ENCODE data around the gene OGFOD3. TPM values are rescaled to one million over a fixed set of nuclear protein-coding genes. Genes with fewer than 3 reads are reported as not detected.

Gene OGFOD3
- total RNA-seq, 1 donor from 2014 or later, result 19.9 TPM

DNA sequence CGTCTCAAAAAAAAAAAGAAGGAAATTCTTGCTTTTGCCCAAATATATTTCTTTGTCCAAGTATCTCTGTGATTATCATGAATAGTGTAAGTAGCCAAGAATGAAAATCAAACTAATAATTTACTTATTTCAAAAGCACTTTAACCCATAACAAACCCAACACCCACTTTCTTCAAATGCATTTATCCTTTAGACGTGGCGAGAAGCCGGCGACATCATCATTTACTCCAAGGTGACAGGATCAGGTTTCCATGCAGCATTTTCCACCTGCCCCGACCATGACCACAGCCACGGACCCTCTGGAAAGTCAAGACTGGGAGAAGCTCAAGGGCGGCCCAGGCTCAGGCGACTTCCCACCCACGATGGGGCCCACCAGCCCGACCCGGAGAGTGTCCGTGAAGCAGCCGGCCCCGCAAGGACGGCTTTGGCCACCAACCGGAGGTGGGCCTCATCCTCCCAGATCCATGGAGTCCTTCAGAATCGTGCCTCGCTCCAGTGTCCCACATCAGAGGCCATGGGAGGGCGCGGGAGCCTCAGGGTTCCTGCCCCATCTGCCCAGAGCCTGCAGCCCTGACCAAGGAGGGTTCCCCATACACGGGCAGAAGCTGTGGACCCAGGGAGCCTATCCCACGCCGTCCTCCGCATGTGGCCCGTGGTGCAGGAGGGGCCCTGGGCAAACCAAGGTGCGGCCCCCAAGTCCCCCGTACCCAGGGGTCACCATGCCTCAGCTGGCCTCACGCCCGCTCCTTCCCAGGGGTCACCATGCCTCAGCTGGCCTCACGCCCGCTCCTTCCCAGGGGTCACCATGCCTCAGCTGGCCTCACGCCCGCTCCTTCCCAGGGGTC, 28.1 kb downstream of the OGFOD3 start:
- Mint-ChIP-seq H3K4me1 (ENCODE audit: low read depth) (peaks cover 8% of the 10 kb centered on the region), H3K9me3 (ENCODE audit: low read depth) (no peaks in the 10 kb centered on the region), H3K27ac (ENCODE audit: unreplicated experiment) (no peak overlapping the region), H3K4me3 (ENCODE audit: unreplicated experiment) (no peak overlapping the region), H3K36me3 (ENCODE audit: low read depth) (peaks cover 2% of the 10 kb centered on the region), H3K27me3 (ENCODE audit: low read depth) (peaks cover 5% of the 10 kb centered on the region)
- TF ChIP-seq, protein P1, sequence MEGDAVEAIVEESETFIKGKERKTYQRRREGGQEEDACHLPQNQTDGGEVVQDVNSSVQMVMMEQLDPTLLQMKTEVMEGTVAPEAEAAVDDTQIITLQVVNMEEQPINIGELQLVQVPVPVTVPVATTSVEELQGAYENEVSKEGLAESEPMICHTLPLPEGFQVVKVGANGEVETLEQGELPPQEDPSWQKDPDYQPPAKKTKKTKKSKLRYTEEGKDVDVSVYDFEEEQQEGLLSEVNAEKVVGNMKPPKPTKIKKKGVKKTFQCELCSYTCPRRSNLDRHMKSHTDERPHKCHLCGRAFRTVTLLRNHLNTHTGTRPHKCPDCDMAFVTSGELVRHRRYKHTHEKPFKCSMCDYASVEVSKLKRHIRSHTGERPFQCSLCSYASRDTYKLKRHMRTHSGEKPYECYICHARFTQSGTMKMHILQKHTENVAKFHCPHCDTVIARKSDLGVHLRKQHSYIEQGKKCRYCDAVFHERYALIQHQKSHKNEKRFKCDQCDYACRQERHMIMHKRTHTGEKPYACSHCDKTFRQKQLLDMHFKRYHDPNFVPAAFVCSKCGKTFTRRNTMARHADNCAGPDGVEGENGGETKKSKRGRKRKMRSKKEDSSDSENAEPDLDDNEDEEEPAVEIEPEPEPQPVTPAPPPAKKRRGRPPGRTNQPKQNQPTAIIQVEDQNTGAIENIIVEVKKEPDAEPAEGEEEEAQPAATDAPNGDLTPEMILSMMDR (IDR thresholded peaks at IDR 0.05), result no peak
- no peak for DNase-seq (ENCODE audit: low spot score)

DNA sequence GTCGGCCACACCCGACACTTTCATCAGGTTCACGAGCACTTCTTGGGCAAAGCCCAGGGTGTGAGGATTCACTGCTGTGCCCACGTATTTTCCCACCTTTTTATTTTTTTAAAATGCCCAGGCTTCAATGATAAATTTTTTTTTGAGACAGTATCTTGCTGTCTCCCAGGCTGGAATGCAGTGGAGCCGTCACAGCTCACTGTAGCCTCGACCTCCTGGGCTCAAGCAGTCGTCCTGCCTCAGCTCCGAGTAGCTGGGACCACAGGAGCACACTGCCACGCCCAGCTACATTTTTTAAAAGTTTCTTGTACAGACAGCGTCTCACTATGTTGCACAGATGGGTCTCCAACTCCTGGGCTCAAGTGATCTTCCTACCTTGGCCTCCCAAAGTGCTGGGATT, 29.0 kb downstream of the OGFOD3 start:
- Mint-ChIP-seq H3K27me3 (ENCODE audit: low read depth) (peaks cover 5% of the 10 kb centered on the region), H3K4me1 (ENCODE audit: low read depth) (peaks cover 11% of the 10 kb centered on the region), H3K27ac (ENCODE audit: unreplicated experiment) (no peak overlapping the region), H3K36me3 (ENCODE audit: low read depth) (peaks cover 2% of the 10 kb centered on the region), H3K4me3 (ENCODE audit: unreplicated experiment) (no peak overlapping the region), H3K9me3 (ENCODE audit: low read depth) (no peaks in the 10 kb centered on the region)
- DNase-seq (ENCODE audit: low spot score), result no peak
- TF ChIP-seq, protein P1 (IDR thresholded peaks at IDR 0.05), result no peak

DNA sequence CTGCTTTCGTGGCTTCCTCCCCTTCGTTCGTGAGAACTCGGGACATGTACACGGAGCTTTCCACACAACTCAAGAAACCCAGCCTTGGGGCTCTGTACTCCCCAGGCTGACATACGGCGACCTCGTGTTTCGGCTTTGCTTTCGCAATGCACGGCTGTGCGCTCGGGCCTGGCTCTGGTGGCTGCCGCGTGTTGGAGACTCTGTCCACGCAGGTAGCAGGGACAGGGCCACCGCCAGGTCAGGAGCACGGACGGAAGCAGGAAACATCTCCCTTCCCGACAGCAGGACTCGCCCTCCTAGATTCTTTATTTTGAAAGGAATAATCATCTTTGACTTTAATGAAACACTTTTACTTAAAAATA, 29.5 kb downstream of the OGFOD3 start:
- no peaks in the 10 kb centered on the region for H3K9me3 Mint-ChIP-seq (ENCODE audit: low read depth)
- H3K4me1 Mint-ChIP-seq (ENCODE audit: low read depth), result peaks cover 11% of the 10 kb centered on the region
- H3K27me3 Mint-ChIP-seq (ENCODE audit: low read depth), result peaks cover 5% of the 10 kb centered on the region
- no peak for DNase-seq (ENCODE audit: low spot score)
- H3K4me3 Mint-ChIP-seq (ENCODE audit: unreplicated experiment), result no peak overlapping the region
- TF ChIP-seq, protein P1 (IDR thresholded peaks at IDR 0.05), result no peak
- H3K27ac Mint-ChIP-seq (ENCODE audit: unreplicated experiment), result no peak overlapping the region
- peaks cover 2% of the 10 kb centered on the region for H3K36me3 Mint-ChIP-seq (ENCODE audit: low read depth)

DNA sequence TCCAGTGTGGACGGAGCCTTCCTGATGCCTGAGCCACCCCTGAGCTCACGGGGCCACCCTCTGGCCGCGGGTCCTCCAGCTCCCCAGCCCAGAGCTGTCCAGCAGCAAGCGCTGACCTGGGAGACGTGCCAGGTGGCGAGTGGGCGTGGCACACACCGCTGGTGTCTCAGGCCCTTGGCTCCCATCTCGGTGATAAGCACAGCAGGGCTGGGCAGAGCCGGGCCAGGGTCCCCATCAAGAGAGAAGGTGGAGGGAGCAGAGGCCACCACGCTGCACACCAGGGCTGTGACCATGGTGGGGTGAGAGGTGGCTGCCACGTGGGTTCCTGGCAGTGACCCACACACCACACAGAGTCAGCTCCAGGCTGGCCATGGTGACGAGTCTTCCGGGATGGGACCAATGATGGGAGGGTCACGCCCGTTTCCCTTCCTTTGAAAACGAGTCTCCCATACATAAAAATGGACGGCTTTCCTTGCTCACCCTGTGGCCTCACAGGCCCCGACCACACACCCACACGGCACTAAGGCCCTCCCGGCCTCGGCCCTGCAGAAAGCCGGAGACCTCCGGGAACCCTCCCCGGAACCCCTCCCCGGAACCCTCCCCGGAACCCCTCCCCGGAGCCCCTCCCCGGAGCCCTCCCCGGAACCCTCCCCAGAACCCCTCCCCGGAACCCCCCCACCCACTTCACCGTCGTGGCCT, 30.0 kb downstream of the OGFOD3 start:
- Mint-ChIP-seq H3K4me1 (ENCODE audit: low read depth) (peaks cover 11% of the 10 kb centered on the region), H3K36me3 (ENCODE audit: low read depth) (no peaks in the 10 kb centered on the region), H3K4me3 (ENCODE audit: unreplicated experiment) (no peak overlapping the region), H3K9me3 (ENCODE audit: low read depth) (no peaks in the 10 kb centered on the region), H3K27ac (ENCODE audit: unreplicated experiment) (no peak overlapping the region), H3K27me3 (ENCODE audit: low read depth) (peaks cover 5% of the 10 kb centered on the region)
- DNase-seq (ENCODE audit: low spot score), result no peak
- TF ChIP-seq, protein P1 (IDR thresholded peaks at IDR 0.05), result no peak

DNA sequence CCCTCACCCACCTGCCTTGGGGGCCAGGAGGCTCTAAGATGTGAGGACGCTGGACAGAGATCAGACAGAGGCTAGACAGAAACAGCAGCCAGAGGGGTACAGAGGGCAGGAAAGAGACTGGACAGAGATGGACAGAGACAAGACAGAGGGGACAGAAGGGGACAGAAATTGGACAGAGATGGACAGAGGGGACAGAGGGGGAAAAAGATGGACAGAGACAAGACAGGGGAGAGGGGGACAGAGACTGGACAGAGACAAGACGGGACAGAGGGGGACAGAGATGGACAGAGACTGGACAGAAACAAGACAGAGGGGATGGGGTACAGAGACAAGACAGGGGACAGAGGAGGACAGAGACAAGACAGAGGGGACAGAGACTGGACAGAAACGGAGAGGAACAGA, 30.7 kb downstream of the OGFOD3 start:
- H3K4me3 Mint-ChIP-seq (ENCODE audit: unreplicated experiment), result no peak overlapping the region

More for the DNA sequence above, 30.7 kb downstream of the OGFOD3 start:
- peaks cover 11% of the 10 kb centered on the region for H3K4me1 Mint-ChIP-seq (ENCODE audit: low read depth)
- no peak overlapping the region for H3K27ac Mint-ChIP-seq (ENCODE audit: unreplicated experiment)
- no peaks in the 10 kb centered on the region for H3K9me3 Mint-ChIP-seq (ENCODE audit: low read depth)
- no peak for DNase-seq (ENCODE audit: low spot score)
- peaks cover 5% of the 10 kb centered on the region for H3K27me3 Mint-ChIP-seq (ENCODE audit: low read depth)
- H3K36me3 Mint-ChIP-seq (ENCODE audit: low read depth), result no peaks in the 10 kb centered on the region
- TF ChIP-seq, protein P1 (IDR thresholded peaks at IDR 0.05), result no peak
